Measurements from ENCODE around the gene GNB1.

DNA sequence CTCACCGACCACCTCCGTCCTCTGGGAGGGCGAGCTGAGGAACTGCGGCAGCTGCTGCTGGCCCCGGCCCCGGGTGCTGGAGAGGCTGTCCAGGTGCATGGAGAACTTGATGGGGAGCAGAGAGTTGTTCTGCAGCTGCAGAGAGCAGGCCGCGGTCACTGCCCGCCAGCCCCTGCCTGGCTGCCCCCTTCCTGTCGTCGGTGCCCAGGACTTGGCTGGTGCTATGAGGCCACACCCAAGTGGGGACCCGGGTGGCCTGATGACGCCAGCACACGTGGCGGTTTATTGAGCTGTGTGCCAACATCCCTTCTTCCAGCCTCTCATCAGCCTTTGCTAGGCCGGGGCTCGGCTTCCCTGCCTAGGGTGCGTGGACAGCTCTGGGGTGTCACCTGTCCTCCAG is 33.5 kb upstream of the GNB1 start:
- TF ChIP-seq, protein P1, sequence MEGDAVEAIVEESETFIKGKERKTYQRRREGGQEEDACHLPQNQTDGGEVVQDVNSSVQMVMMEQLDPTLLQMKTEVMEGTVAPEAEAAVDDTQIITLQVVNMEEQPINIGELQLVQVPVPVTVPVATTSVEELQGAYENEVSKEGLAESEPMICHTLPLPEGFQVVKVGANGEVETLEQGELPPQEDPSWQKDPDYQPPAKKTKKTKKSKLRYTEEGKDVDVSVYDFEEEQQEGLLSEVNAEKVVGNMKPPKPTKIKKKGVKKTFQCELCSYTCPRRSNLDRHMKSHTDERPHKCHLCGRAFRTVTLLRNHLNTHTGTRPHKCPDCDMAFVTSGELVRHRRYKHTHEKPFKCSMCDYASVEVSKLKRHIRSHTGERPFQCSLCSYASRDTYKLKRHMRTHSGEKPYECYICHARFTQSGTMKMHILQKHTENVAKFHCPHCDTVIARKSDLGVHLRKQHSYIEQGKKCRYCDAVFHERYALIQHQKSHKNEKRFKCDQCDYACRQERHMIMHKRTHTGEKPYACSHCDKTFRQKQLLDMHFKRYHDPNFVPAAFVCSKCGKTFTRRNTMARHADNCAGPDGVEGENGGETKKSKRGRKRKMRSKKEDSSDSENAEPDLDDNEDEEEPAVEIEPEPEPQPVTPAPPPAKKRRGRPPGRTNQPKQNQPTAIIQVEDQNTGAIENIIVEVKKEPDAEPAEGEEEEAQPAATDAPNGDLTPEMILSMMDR (IDR thresholded peaks at IDR 0.05; ENCODE audit: borderline replicate concordance, extremely low read depth, low read length, poor library complexity, severe bottlenecking): no peak
- TF ChIP-seq EZH2 (IDR thresholded peaks at IDR 0.05; ENCODE audit: borderline replicate concordance, low read depth, low read length, severe bottlenecking): no peak

Measured in DND-41 (cell line).